Measurements from ENCODE around the gene TMEM178A.

TMEM178A gene

GRCh38 chr2:39703181-39703872 is 37.6 kb downstream of the TMEM178A start:
- H3K9me3 Mint-ChIP-seq, result peaks cover 49% of the 10 kb centered on the region
- no peak for DNase-seq
- no peak overlapping the region for H3K27ac Mint-ChIP-seq
- no peak overlapping the region for H3K4me3 Mint-ChIP-seq
- no peaks in the 10 kb centered on the region for H3K27me3 Mint-ChIP-seq (ENCODE audit: low read depth, poor library complexity)
- no peaks in the 10 kb centered on the region for H3K4me1 Mint-ChIP-seq
- TF ChIP-seq, protein P1, sequence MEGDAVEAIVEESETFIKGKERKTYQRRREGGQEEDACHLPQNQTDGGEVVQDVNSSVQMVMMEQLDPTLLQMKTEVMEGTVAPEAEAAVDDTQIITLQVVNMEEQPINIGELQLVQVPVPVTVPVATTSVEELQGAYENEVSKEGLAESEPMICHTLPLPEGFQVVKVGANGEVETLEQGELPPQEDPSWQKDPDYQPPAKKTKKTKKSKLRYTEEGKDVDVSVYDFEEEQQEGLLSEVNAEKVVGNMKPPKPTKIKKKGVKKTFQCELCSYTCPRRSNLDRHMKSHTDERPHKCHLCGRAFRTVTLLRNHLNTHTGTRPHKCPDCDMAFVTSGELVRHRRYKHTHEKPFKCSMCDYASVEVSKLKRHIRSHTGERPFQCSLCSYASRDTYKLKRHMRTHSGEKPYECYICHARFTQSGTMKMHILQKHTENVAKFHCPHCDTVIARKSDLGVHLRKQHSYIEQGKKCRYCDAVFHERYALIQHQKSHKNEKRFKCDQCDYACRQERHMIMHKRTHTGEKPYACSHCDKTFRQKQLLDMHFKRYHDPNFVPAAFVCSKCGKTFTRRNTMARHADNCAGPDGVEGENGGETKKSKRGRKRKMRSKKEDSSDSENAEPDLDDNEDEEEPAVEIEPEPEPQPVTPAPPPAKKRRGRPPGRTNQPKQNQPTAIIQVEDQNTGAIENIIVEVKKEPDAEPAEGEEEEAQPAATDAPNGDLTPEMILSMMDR (IDR thresholded peaks at IDR 0.05), result no peak
- peaks cover 62% of the 10 kb centered on the region for H3K36me3 Mint-ChIP-seq (ENCODE audit: low read depth)

- H3K36me3 Mint-ChIP-seq (ENCODE audit: low read depth), result peaks cover 63% of the 10 kb centered on the region
- H3K27me3 Mint-ChIP-seq (ENCODE audit: low read depth, poor library complexity), result no peaks in the 10 kb centered on the region
- no peak overlapping the region for H3K27ac Mint-ChIP-seq
- no peak for DNase-seq
- no peaks in the 10 kb centered on the region for H3K4me1 Mint-ChIP-seq
- peaks cover 41% of the 10 kb centered on the region for H3K9me3 Mint-ChIP-seq
- H3K4me3 Mint-ChIP-seq, result no peak overlapping the region
- TF ChIP-seq, protein P1 (IDR thresholded peaks at IDR 0.05), result no peak
These were observed 38.8 kb downstream of the TMEM178A start for GRCh38 chr2:39704540-39704939.

- no peaks in the 10 kb centered on the region for H3K4me1 Mint-ChIP-seq
These were observed 39.9 kb downstream of the TMEM178A start for GRCh38 chr2:39705638-39706037.

DNA sequence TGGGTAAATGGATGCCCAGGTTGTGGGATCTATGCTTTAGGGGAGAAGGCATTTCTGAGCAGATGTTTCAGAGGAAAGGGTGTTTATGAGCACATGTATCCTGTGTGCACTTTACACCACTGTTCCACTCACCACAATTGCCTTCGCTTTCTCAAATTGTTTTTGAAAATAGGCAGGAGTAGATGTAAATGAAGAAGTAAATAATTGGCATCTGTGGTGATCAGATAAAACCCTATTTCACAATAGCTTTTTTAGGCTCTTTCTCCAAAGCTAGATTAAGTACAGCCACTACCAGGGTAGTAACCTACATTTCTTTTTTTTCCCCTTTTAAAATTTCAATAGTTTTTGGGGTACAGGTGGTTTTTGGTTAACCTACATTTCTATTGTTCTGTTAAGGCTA is 40.6 kb downstream of the TMEM178A start:
- peaks cover 23% of the 10 kb centered on the region for H3K9me3 Mint-ChIP-seq
- no peaks in the 10 kb centered on the region for H3K4me1 Mint-ChIP-seq

More at GRCh38 chr2:39705638-39706037, 39.9 kb downstream of the TMEM178A start:
- DNase-seq, result no peak
- Mint-ChIP-seq H3K27ac (no peak overlapping the region), H3K9me3 (peaks cover 30% of the 10 kb centered on the region), H3K36me3 (ENCODE audit: low read depth) (peaks cover 61% of the 10 kb centered on the region), H3K4me3 (no peak overlapping the region), H3K27me3 (ENCODE audit: low read depth, poor library complexity) (no peaks in the 10 kb centered on the region)
- TF ChIP-seq, protein P1 (IDR thresholded peaks at IDR 0.05), result no peak

DNA sequence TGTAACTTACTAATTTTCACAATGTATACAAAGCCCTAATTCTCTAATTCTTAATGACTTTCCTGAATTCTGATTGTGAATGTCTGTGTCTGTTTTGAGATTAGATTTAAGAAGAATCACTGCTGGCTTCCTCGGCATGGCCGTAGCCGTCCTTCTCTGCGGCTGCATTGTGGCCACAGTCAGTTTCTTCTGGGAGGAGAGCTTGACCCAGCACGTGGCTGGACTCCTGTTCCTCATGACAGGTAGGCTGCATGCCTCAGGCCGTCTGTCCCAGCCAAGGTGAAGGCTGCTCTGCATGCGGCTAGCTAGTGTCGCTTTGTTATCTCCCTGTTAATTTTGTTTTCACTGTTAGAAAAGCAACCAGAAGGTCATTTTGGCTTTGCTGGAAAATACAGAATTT is 41.2 kb downstream of the TMEM178A start:
- Mint-ChIP-seq H3K36me3 (ENCODE audit: low read depth) (peaks cover 48% of the 10 kb centered on the region), H3K4me3 (no peak overlapping the region), H3K27me3 (ENCODE audit: low read depth, poor library complexity) (no peaks in the 10 kb centered on the region), H3K9me3 (peaks cover 17% of the 10 kb centered on the region), H3K4me1 (no peaks in the 10 kb centered on the region), H3K27ac (no peak overlapping the region)
- no peak for DNase-seq
- TF ChIP-seq, protein P1 (IDR thresholded peaks at IDR 0.05), result no peak

More for the DNA sequence above, 40.6 kb downstream of the TMEM178A start:
- Mint-ChIP-seq H3K27me3 (ENCODE audit: low read depth, poor library complexity) (no peaks in the 10 kb centered on the region), H3K36me3 (ENCODE audit: low read depth) (peaks cover 54% of the 10 kb centered on the region), H3K27ac (peak overlapping the region; percentile 57), H3K4me3 (no peak overlapping the region)
- no peak for DNase-seq
- TF ChIP-seq, protein P1 (IDR thresholded peaks at IDR 0.05), result no peak

GRCh38 chr2:39708003-39708402 is 42.3 kb downstream of the TMEM178A start:
- TF ChIP-seq, protein P1 (IDR thresholded peaks at IDR 0.05), result no peak
- H3K36me3 Mint-ChIP-seq (ENCODE audit: low read depth), result peaks cover 48% of the 10 kb centered on the region
- H3K9me3 Mint-ChIP-seq, result peaks cover 9% of the 10 kb centered on the region
- DNase-seq, result no peak
- H3K27me3 Mint-ChIP-seq (ENCODE audit: low read depth, poor library complexity), result no peaks in the 10 kb centered on the region
- no peaks in the 10 kb centered on the region for H3K4me1 Mint-ChIP-seq
- H3K27ac Mint-ChIP-seq, result no peak overlapping the region
- no peak overlapping the region for H3K4me3 Mint-ChIP-seq

Data from nephron progenitor cell (in vitro differentiated cells).